Chondrocyte (in vitro differentiated cells): ENCODE data around the gene SCO2. TPM values are rescaled to one million over a fixed set of nuclear protein-coding genes. Genes with fewer than 3 reads are reported as not detected.
A peak's percentile ranks its signal among the peaks of the same experiment; 100 is the strongest.

Experiments used
- DNase-seq: peaks from one replicate; pipeline ENCODE4 v3.0.0; 2021; ENCODE audit warnings: mixed read lengths, low spot score
- H3K27ac Mint-ChIP-seq: one replicate; pipeline ENCODE4 v1.8.0; 2021; ENCODE audit warnings: mild to moderate bottlenecking, moderate library complexity, mixed read lengths; ENCODE audit not compliant: unreplicated experiment
- H3K27me3 Mint-ChIP-seq: 2 replicates; pipeline ENCODE4 v1.8.0; 2021; ENCODE audit warnings: low read depth, mixed read lengths
- H3K36me3 Mint-ChIP-seq: 2 replicates; pipeline ENCODE4 v1.8.0; 2021; ENCODE audit warnings: low read depth, mixed read lengths
- H3K4me1 Mint-ChIP-seq: 2 replicates; pipeline ENCODE4 v1.8.0; 2021; ENCODE audit warnings: low read depth, mild to moderate bottlenecking, mixed read lengths
- H3K4me3 Mint-ChIP-seq: one replicate; pipeline ENCODE4 v1.8.0; 2021; ENCODE audit warnings: mild to moderate bottlenecking, moderate library complexity, mixed read lengths; ENCODE audit not compliant: unreplicated experiment
- H3K9me3 Mint-ChIP-seq: 2 replicates; pipeline ENCODE4 v1.8.0; 2021; ENCODE audit warnings: low read depth, mixed read lengths
- total RNA-seq: library from RNA; stranded (reverse); gene quantifications from 3 replicates; pipeline ENCODE4 v1.2.1, GENCODE V29; 2021
- TF ChIP-seq, protein P1 (sequence below): fragments of 200-600 bp; sonication (generic); IDR thresholded peaks from 2 replicates; pipeline ENCODE4 v1.5.0; 2021; ENCODE audit warnings: antibody characterized with exemption, mild to moderate bottlenecking, moderate library complexity

The SCO2 gene
- total RNA-seq, 1 donor from 2014 or later: 5.4 TPM

DNA sequence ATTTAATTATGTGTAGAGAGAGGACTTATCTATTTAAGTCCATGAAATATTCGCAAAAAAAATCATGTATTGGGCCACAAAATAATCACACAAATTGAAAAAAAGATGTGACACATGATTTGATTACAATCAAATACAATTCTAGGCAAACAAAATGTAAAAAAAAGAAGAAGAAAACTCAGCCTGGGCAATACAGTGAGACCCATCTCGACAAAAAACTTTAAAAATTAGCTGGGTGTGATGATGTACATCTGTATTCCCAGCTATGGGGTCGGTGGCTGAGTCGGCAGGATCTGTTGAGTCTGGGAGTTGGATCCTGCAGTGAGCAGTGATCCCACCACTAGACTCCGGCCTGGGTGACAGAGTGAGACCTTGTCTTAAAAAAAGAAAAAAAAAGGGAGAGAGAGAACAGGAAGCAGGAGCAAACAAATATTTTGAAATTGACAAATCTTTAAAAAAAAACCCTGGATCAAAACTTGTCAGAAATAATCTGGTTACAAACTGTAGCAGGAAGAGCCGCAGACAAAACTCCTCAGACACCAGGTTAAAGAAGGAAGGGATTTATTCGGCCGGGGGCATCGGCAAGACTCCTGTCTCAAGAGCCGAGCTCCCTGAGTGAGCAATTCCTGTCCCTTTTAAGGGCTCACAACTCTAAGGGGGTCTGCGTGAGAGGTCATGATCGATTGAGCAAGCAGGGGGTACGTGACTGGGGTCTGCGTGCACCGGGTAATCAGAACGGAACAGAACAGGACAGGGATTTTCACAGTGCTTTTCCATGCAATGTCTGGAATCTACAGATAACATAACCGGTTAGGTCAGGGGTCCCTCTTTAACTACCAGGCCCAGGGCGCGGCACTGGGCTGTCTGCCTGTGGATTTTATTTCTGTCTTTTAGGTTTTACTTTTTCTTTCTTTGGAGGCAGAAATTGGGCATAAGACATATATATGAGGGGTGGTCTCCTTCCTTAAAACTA lies 7.7 kb upstream of the SCO2 start:
- DNase-seq: no peak

GRCh38 chr22:50531962-50532674 lies 6.7 kb upstream of the SCO2 start:
- Mint-ChIP-seq H3K4me1 (peaks cover 41% of the 10 kb centered on the region), H3K36me3 (no peaks in the 10 kb centered on the region), H3K4me3 (peak overlapping the region; percentile 75), H3K9me3 (no peaks in the 10 kb centered on the region), H3K27me3 (no peaks in the 10 kb centered on the region), H3K27ac (peak overlapping the region; percentile 51)
- no peak for DNase-seq
- TF ChIP-seq, protein P1, sequence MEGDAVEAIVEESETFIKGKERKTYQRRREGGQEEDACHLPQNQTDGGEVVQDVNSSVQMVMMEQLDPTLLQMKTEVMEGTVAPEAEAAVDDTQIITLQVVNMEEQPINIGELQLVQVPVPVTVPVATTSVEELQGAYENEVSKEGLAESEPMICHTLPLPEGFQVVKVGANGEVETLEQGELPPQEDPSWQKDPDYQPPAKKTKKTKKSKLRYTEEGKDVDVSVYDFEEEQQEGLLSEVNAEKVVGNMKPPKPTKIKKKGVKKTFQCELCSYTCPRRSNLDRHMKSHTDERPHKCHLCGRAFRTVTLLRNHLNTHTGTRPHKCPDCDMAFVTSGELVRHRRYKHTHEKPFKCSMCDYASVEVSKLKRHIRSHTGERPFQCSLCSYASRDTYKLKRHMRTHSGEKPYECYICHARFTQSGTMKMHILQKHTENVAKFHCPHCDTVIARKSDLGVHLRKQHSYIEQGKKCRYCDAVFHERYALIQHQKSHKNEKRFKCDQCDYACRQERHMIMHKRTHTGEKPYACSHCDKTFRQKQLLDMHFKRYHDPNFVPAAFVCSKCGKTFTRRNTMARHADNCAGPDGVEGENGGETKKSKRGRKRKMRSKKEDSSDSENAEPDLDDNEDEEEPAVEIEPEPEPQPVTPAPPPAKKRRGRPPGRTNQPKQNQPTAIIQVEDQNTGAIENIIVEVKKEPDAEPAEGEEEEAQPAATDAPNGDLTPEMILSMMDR: no peak

More for the DNA sequence above, 7.7 kb upstream of the SCO2 start:
- Mint-ChIP-seq H3K27ac (peak overlapping the region; percentile 74), H3K4me1 (peaks cover 31% of the 10 kb centered on the region), H3K9me3 (no peaks in the 10 kb centered on the region), H3K36me3 (no peaks in the 10 kb centered on the region), H3K27me3 (no peaks in the 10 kb centered on the region), H3K4me3 (no peak overlapping the region)
- TF ChIP-seq, protein P1: no peak

DNA sequence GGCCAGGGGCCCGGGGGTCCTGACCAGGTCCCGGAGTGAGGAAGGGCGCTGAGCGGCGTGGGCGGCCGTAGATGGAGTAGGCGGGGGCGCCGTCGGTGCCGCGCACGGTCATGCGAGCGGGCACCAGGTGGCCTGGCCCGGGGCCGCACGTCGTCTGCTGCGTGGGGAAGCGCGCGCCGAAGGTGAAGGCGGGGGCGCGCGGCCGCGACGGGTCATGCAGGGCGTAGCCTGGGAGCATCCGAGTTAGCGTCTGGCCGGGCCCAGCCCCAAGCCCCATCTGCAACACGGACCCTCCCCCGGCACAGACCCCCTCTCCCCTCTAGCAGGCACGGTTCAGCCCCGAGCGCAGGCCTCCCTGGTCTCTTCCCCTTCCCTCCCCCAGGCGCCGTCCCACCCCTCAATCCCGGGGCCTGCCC lies 6.2 kb upstream of the SCO2 start:
- TF ChIP-seq, protein P1: peak; percentile 19
- Mint-ChIP-seq H3K27ac (no peak overlapping the region), H3K4me3 (peak overlapping the region; percentile 75), H3K27me3 (no peaks in the 10 kb centered on the region), H3K4me1 (peaks cover 47% of the 10 kb centered on the region), H3K9me3 (no peaks in the 10 kb centered on the region), H3K36me3 (no peaks in the 10 kb centered on the region)
- no peak for DNase-seq

DNA sequence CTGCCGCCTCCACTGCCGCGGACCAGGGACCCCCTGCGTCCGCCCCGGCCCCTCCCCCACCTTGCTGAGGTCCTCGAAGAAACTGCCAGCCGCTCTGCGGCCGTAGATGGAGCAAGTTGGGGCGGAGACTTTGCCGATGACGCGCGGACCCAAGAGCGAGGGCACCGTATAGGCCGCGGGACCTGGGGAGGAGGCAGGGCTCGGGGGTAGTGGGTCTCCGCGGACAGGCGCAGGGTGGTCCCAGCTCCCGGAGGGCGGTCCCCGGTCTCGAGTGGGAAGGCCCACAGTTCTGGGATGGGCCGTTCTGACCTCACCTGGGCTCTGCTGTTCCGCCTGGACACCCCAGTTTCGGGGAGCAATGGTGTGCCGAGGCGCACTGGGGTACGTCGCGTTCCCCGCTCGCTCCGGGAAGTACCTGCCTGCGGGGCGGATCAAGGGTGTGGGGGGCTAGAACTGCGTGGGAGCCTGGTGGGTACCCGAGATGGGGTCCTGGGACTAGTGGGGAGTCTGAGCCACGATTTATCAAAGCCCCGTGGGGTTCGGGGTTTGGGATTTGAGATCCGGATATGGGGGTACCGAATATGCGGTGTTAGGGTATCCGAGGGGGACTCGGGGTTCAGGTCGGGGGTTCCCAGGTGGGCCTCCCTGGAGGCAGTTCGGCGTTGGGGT lies 5.6 kb upstream of the SCO2 start:
- Mint-ChIP-seq H3K36me3 (no peaks in the 10 kb centered on the region), H3K9me3 (no peaks in the 10 kb centered on the region), H3K4me3 (peak overlapping the region; percentile 75), H3K27me3 (no peaks in the 10 kb centered on the region), H3K4me1 (peaks cover 47% of the 10 kb centered on the region), H3K27ac (peak overlapping the region; percentile 82)
- no peak for DNase-seq
- TF ChIP-seq, protein P1: no peak

- H3K4me3 Mint-ChIP-seq: peak overlapping the region; percentile 75
- no peaks in the 10 kb centered on the region for H3K36me3 Mint-ChIP-seq
- peaks cover 47% of the 10 kb centered on the region for H3K4me1 Mint-ChIP-seq
- H3K27ac Mint-ChIP-seq: peak overlapping the region; percentile 82
- H3K27me3 Mint-ChIP-seq: no peaks in the 10 kb centered on the region
- TF ChIP-seq, protein P1: no peak
- H3K9me3 Mint-ChIP-seq: no peaks in the 10 kb centered on the region
- DNase-seq: no peak
Observed at GRCh38 chr22:50530580-50530876, 5.1 kb upstream of the SCO2 start.
